WTC11 (cell line): ENCODE results near the gene AVPR2. TPM values are rescaled to one million over a fixed set of nuclear protein-coding genes. Genes with fewer than 3 reads are reported as not detected.

ENCODE experiments used
- ATAC-seq: fragments of 200-7000 bp; cut with Tn5 transposase; 2 replicates; pipeline ENCODE4 v1.10.0; 2021; ENCODE audit warnings: mild to moderate bottlenecking, moderate library complexity
- CTCF ChIA-PET: fragments of 300-600 bp; sonication (Branson Sonifier 250); formaldehyde crosslinking; loops from one replicate; lab custom pipeline; 2021; ENCODE audit warnings: antibody characterized with exemption; lab: Charles Lee
- POLR2A ChIA-PET: fragments of 350-600 bp; sonication (Branson Sonifier 250); formaldehyde crosslinking; loops from one replicate; lab custom pipeline; 2021; ENCODE audit warnings: antibody characterized with exemption; lab: Charles Lee
- DNase-seq: peaks from one replicate; pipeline ENCODE4 v3.0.0; 2021; ENCODE audit warnings: low spot score
- H3K27ac Mint-ChIP-seq: 2 replicates; pipeline ENCODE4 v1.8.0; 2021; ENCODE audit warnings: mixed read lengths
- H3K27me3 Mint-ChIP-seq: 2 replicates; pipeline ENCODE4 v1.8.0; 2021; ENCODE audit warnings: low read depth, mild to moderate bottlenecking, moderate library complexity, mixed read lengths
- H3K36me3 Mint-ChIP-seq: 2 replicates; pipeline ENCODE4 v1.8.0; 2021; ENCODE audit warnings: mixed read lengths
- H3K4me1 Mint-ChIP-seq: 2 replicates; pipeline ENCODE4 v1.8.0; 2022; ENCODE audit warnings: mixed read lengths
- H3K4me3 Mint-ChIP-seq: 2 replicates; pipeline ENCODE4 v1.8.0; 2021; ENCODE audit warnings: mild to moderate bottlenecking, moderate library complexity, mixed read lengths
- H3K9me3 Mint-ChIP-seq: 2 replicates; pipeline ENCODE4 v1.8.0; 2021; ENCODE audit warnings: mixed read lengths
- CREM ChIP-seq: sonication (generic); formaldehyde crosslinking; IDR thresholded peaks from 2 replicates; pipeline ENCODE4 v1.8.1; 2022; ENCODE audit warnings: mild to moderate bottlenecking, missing genetic modification reagents, moderate library complexity
- CTCF ChIP-seq: fragments of 200-600 bp; IDR thresholded peaks from 2 replicates; pipeline ENCODE4 v1.8.0; 2022; ENCODE audit warnings: antibody characterized with exemption
- E2F5 ChIP-seq: sonication (generic); formaldehyde crosslinking; IDR thresholded peaks from 2 replicates; pipeline ENCODE4 v1.8.1; 2022; ENCODE audit warnings: mild to moderate bottlenecking, moderate library complexity, missing genetic modification reagents
- HMGA2 ChIP-seq: fragments of 250-450 bp; sonication (Bioruptor Pico); IDR thresholded peaks from 2 replicates; pipeline ENCODE4 v1.4.0; 2021; ENCODE audit warnings: mild to moderate bottlenecking, moderate library complexity
- IRF2 ChIP-seq: sonication (generic); formaldehyde crosslinking; IDR thresholded peaks from 2 replicates; pipeline ENCODE4 v1.8.0; 2022; ENCODE audit warnings: low read depth, missing genetic modification reagents, borderline replicate concordance
- JUN ChIP-seq: sonication (generic); formaldehyde crosslinking; IDR thresholded peaks from 2 replicates; pipeline ENCODE4 v1.8.0; 2023; ENCODE audit warnings: mild to moderate bottlenecking, missing genetic modification reagents
- MXD4 ChIP-seq: fragments of 250-450 bp; sonication (Bioruptor Pico); IDR thresholded peaks from 2 replicates; pipeline ENCODE4 v1.8.0; 2021; ENCODE audit warnings: mild to moderate bottlenecking, moderate library complexity, borderline replicate concordance
- MYBL2 ChIP-seq: sonication (generic); formaldehyde crosslinking; IDR thresholded peaks from 2 replicates; pipeline ENCODE4 v1.8.1; 2023; ENCODE audit warnings: mild to moderate bottlenecking, moderate library complexity, missing genetic modification reagents
- NFE2L1 ChIP-seq: sonication (generic); formaldehyde crosslinking; IDR thresholded peaks from 2 replicates; pipeline ENCODE4 v1.8.1; 2023; ENCODE audit warnings: missing genetic modification reagents
- NR1H2 ChIP-seq: sonication (generic); formaldehyde crosslinking; IDR thresholded peaks from 2 replicates; pipeline ENCODE4 v1.9.0; 2021; ENCODE audit warnings: mild to moderate bottlenecking, moderate library complexity, missing genetic modification reagents
- RORB ChIP-seq: fragments of 250-450 bp; sonication (Bioruptor Pico); IDR thresholded peaks from 2 replicates; pipeline ENCODE4 v1.9.0; 2021; ENCODE audit warnings: mild to moderate bottlenecking
- SOX15 ChIP-seq: fragments of 250-450 bp; sonication (Bioruptor Pico); IDR thresholded peaks from 2 replicates; pipeline ENCODE4 v1.9.0; 2021; ENCODE audit warnings: mild to moderate bottlenecking
- SP1 ChIP-seq: sonication (generic); formaldehyde crosslinking; conservative IDR thresholded peaks from 2 replicates; pipeline ENCODE4 v1.8.1; 2022; ENCODE audit warnings: missing genetic modification reagents
- TEAD4 ChIP-seq: sonication (generic); formaldehyde crosslinking; IDR thresholded peaks from 2 replicates; pipeline ENCODE4 v1.8.0; 2022; ENCODE audit warnings: mild to moderate bottlenecking, missing genetic modification reagents
- ZBTB43 ChIP-seq: sonication (generic); formaldehyde crosslinking; IDR thresholded peaks from 2 replicates; pipeline ENCODE4 v1.8.1; 2023; ENCODE audit warnings: mild to moderate bottlenecking, missing genetic modification reagents
- ZNF317 ChIP-seq: sonication (generic); formaldehyde crosslinking; IDR thresholded peaks from 2 replicates; pipeline ENCODE4 v1.8.1; 2023; ENCODE audit warnings: low read depth, mild to moderate bottlenecking, moderate library complexity, missing genetic modification reagents, borderline replicate concordance
- ZNF396 ChIP-seq: fragments of 250-450 bp; sonication (Bioruptor Pico); IDR thresholded peaks from 2 replicates; pipeline ENCODE4 v1.8.0; 2021; ENCODE audit warnings: mild to moderate bottlenecking, moderate library complexity, borderline replicate concordance
- total RNA-seq: library from RNA; stranded (reverse); gene quantifications from 3 replicates; pipeline ENCODE4 v1.2.3, GENCODE V29; 2021
- TF ChIP-seq, protein P1 (sequence below): sonication (generic); formaldehyde crosslinking; IDR thresholded peaks from 2 replicates; pipeline ENCODE4 v1.8.1; 2022; ENCODE audit warnings: low read depth, mild to moderate bottlenecking, moderate library complexity, missing genetic modification reagents, borderline replicate concordance
- TF ChIP-seq, protein P2 (sequence below): sonication (generic); formaldehyde crosslinking; IDR thresholded peaks from 2 replicates; pipeline ENCODE4 v1.8.0; 2023; ENCODE audit warnings: missing genetic modification reagents
- TF ChIP-seq, protein P3 (sequence below): sonication (generic); formaldehyde crosslinking; IDR thresholded peaks from 2 replicates; pipeline ENCODE4 v1.8.0; 2022; ENCODE audit warnings: mild to moderate bottlenecking, missing genetic modification reagents
- TF ChIP-seq, protein P4 (sequence below): sonication (generic); formaldehyde crosslinking; conservative IDR thresholded peaks from 2 replicates; pipeline ENCODE4 v1.8.1; 2023; ENCODE audit warnings: mild to moderate bottlenecking, low read depth, missing genetic modification reagents, moderate library complexity

The AVPR2 gene
- total RNA-seq, 1 experiment from 2014 or later: 0.11 TPM

DNA sequence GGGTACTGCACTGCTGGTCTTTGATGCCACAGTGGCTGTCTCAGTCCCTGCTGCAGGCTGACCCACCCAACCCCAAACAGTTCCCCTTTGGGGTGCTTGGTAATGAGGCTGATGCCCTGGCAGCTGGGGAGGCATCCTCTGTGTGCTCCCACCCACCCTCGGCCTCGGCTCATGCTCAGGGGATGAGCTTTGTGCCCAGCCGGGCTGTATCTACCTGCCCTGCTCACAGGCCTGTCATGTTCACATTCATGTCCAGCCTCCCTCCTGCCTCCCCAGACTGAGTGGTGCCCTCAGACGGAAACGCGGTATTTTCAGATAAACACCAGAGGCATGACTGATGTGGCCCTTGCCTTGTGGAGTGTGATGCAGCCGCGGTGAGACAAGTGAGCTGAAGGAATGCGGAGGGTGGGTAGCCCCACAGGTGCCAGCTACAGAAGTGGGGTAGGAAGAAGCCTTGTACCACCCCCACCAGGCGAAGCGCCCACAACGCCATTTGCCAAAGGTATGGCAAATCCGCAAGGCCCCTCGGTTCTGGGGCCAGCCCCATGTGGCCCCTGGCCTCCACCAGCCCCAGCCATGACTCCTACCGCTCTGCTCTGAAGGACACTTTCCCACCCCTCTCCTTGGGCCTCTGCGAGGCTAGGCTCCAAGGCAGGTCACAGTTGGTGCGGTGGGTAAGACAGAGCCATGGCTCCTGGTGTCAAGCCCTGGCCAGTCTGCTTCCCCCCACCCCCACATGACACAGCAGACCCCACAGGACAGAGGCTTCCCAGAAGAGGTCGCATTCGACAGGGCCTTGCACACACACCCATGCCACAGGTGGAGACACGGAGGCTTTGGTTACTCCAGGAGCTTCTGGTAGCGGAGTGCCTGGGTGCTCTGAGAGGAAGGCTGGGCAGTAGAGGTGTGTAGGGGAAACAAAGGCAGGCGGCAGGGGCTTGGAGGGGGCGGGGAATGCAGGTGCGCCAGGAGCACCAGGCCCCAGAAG is 41.8 kb downstream of the AVPR2 start (continued):
- TF ChIP-seq, protein P1, sequence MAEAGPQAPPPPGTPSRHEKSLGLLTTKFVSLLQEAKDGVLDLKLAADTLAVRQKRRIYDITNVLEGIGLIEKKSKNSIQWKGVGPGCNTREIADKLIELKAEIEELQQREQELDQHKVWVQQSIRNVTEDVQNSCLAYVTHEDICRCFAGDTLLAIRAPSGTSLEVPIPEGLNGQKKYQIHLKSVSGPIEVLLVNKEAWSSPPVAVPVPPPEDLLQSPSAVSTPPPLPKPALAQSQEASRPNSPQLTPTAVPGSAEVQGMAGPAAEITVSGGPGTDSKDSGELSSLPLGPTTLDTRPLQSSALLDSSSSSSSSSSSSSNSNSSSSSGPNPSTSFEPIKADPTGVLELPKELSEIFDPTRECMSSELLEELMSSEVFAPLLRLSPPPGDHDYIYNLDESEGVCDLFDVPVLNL (CRISPR knock-in tag): no peak
- TF ChIP-seq CTCF: no peak

- ATAC-seq: peak; percentile 77
- TF ChIP-seq ZBTB43 (CRISPR knock-in tag) (no peak), SOX15 (CRISPR knock-in tag) (no peak), HMGA2 (no peak), CTCF (no peak), IRF2 (no peak), ZNF396 (no peak), SP1 (no peak), E2F5 (CRISPR knock-in tag) (no peak), RORB (CRISPR knock-in tag) (no peak), CREM (CRISPR knock-in tag) (no peak), NR1H2 (no peak), NFE2L1 (CRISPR knock-in tag) (no peak), JUN (CRISPR knock-in tag) (no peak), TEAD4 (CRISPR knock-in tag) (no peak), ZNF317 (CRISPR knock-in tag) (no peak), MYBL2 (CRISPR knock-in tag) (no peak), MXD4 (no peak)
- TF ChIP-seq, protein P2, sequence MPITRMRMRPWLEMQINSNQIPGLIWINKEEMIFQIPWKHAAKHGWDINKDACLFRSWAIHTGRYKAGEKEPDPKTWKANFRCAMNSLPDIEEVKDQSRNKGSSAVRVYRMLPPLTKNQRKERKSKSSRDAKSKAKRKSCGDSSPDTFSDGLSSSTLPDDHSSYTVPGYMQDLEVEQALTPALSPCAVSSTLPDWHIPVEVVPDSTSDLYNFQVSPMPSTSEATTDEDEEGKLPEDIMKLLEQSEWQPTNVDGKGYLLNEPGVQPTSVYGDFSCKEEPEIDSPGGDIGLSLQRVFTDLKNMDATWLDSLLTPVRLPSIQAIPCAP (CRISPR knock-in tag): no peak
- TF ChIP-seq, protein P3, sequence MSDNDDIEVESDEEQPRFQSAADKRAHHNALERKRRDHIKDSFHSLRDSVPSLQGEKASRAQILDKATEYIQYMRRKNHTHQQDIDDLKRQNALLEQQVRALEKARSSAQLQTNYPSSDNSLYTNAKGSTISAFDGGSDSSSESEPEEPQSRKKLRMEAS (CRISPR knock-in tag): no peak
- TF ChIP-seq, protein P4, sequence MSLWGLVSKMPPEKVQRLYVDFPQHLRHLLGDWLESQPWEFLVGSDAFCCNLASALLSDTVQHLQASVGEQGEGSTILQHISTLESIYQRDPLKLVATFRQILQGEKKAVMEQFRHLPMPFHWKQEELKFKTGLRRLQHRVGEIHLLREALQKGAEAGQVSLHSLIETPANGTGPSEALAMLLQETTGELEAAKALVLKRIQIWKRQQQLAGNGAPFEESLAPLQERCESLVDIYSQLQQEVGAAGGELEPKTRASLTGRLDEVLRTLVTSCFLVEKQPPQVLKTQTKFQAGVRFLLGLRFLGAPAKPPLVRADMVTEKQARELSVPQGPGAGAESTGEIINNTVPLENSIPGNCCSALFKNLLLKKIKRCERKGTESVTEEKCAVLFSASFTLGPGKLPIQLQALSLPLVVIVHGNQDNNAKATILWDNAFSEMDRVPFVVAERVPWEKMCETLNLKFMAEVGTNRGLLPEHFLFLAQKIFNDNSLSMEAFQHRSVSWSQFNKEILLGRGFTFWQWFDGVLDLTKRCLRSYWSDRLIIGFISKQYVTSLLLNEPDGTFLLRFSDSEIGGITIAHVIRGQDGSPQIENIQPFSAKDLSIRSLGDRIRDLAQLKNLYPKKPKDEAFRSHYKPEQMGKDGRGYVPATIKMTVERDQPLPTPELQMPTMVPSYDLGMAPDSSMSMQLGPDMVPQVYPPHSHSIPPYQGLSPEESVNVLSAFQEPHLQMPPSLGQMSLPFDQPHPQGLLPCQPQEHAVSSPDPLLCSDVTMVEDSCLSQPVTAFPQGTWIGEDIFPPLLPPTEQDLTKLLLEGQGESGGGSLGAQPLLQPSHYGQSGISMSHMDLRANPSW (CRISPR knock-in tag): no peak
- H3K27ac Mint-ChIP-seq: peak overlapping the region; percentile 97
- peak; percentile 85 for DNase-seq
- peaks cover 16% of the 10 kb centered on the region for H3K36me3 Mint-ChIP-seq
- no peak overlapping the region for H3K4me3 Mint-ChIP-seq
- ChIA-PET POLR2A (no interaction called here), CTCF (interaction anchor here (0.5 to 7.3 kb wide), 39 partner anchors 9 to 426 kb away, joined by 3 to 116 read pairs (median 4); partner anchors contain the start of genes ARHGAP4, L1CAM, NAA10 and PLXNB3)
- H3K4me1 Mint-ChIP-seq: peaks cover 14% of the 10 kb centered on the region
- H3K27me3 Mint-ChIP-seq: no peaks in the 10 kb centered on the region
- no peaks in the 10 kb centered on the region for H3K9me3 Mint-ChIP-seq
These were observed 42.7 kb downstream of the AVPR2 start for GRCh38 chrX:153947009-153947769.
